BLaER1 treated with 17β-estradiol and CSF1 and Interleukin-3, amounts not matched to agents 10 nM and 100 nM (cell line): ENCODE results near the gene DICER1.
A peak's percentile ranks its signal among the peaks of the same experiment; 100 is the strongest.
"Not testable (repeated sequence)": the region's sequence is repeated elsewhere in the genome, so short reads cannot be mapped to it uniquely, and the experiment has no call there.

Source experiments
- H3K27ac ChIP-seq, 11 experiments: shearing (Covaris generic); formaldehyde crosslinking; 2 replicates each; pipeline ENCODE4 v1.8.1; 2022
- H3K27me3 ChIP-seq, 11 experiments: shearing (Covaris generic); formaldehyde crosslinking; 2 replicates each; pipeline ENCODE4 v1.8.1; 2022
- H3K36me3 ChIP-seq, 11 experiments: shearing (Covaris generic); formaldehyde crosslinking; 2 replicates each; pipeline ENCODE4 v1.8.1; 2022
- H3K4me1 ChIP-seq, 10 experiments: shearing (Covaris generic); formaldehyde crosslinking; 2 replicates each; pipeline ENCODE4 v1.8.1; 2022
- H3K4me2 ChIP-seq, 11 experiments: shearing (Covaris generic); formaldehyde crosslinking; 2 replicates each; pipeline ENCODE4 v1.8.1; 2022
- H3K4me3 ChIP-seq, 10 experiments: shearing (Covaris generic); formaldehyde crosslinking; 2 replicates each; pipeline ENCODE4 v1.8.1; 2022
- H3K9ac ChIP-seq, 11 experiments: shearing (Covaris generic); formaldehyde crosslinking; 2 replicates each; pipeline ENCODE4 v1.8.1; 2022
- H3K9me3 ChIP-seq, 11 experiments: shearing (Covaris generic); formaldehyde crosslinking; replicated peaks in 1 of 11; 2 replicates each; pipeline ENCODE4 v1.8.1; 2022
- H4K20me1 ChIP-seq, 11 experiments: shearing (Covaris generic); formaldehyde crosslinking; 2 replicates each; pipeline ENCODE4 v1.8.1; 2022
- Cebpa-rat ChIP-seq, 11 experiments: shearing (Covaris generic); IDR thresholded peaks; 2 replicates each; pipeline ENCODE4 v1.8.1; 2022

The DICER1 gene

GRCh38 chr14:95141684-95142083, 15.6 kb downstream of the DICER1 start:
- Histone ChIP-seq H3K9ac (peak overlapping the region in 8 of 11 experiments; percentile 34 to 75 (median 66); a peak in 11 of 22 replicates), H3K27me3 (no peaks in the 10 kb centered on the region), H3K9me3 (peaks cover 16 to 35% (median 24%) of the 10 kb centered on the region in 11 experiments), H3K4me1 (peaks cover 55 to 80% (median 69%) of the 10 kb centered on the region in 10 experiments), H3K4me2 (peak overlapping the region; percentile 56 to 95 (median 81)), H3K4me3 (no peak overlapping the region), H3K36me3 (peaks cover 12 to 33% (median 22%) of the 10 kb centered on the region in 11 experiments; a peak in 19 of 22 replicates), H3K27ac (peak overlapping the region; percentile 75 to 92 (median 81); a peak in 21 of 22 replicates), H4K20me1 (peaks cover 0 to 11% (median 3%) of the 10 kb centered on the region in 11 experiments; a peak in 6 of 22 replicates)
- no peak for TF ChIP-seq Cebpa-rat (IDR thresholded peaks at IDR 0.05)

- Histone ChIP-seq H3K4me3 (peak overlapping the region in 8 of 10 experiments; percentile 3 to 44 (median 20); a peak in 9 of 20 replicates), H3K4me1 (peaks cover 49 to 77% (median 63%) of the 10 kb centered on the region in 10 experiments), H3K27me3 (no peaks in the 10 kb centered on the region), H3K36me3 (peaks cover 14 to 37% (median 25%) of the 10 kb centered on the region in 11 experiments; a peak in 20 of 22 replicates), H3K27ac (peak overlapping the region; percentile 75 to 92 (median 81)), H3K9me3 (peaks cover 4 to 22% (median 10%) of the 10 kb centered on the region in 11 experiments), H4K20me1 (peaks cover 0 to 19% (median 3%) of the 10 kb centered on the region in 11 experiments; a peak in 6 of 22 replicates), H3K4me2 (peak overlapping the region; percentile 56 to 95 (median 81)), H3K9ac (peak overlapping the region; percentile 48 to 75 (median 64); a peak in 19 of 22 replicates)
- TF ChIP-seq Cebpa-rat (IDR thresholded peaks at IDR 0.05), result peak in 3 of 11 experiments; percentile 39 to 81 (median 47); a peak in 6 of 22 replicates
Observed at GRCh38 chr14:95140060-95140858, 17.1 kb downstream of the DICER1 start.

GRCh38 chr14:95138876-95139275, 18.5 kb downstream of the DICER1 start:
- Histone ChIP-seq H3K9me3 (peaks cover 0 to 15% (median 3%) of the 10 kb centered on the region in 11 experiments; a peak in 8 of 22 replicates), H4K20me1 (peaks cover 0 to 28% (median 9%) of the 10 kb centered on the region in 11 experiments; a peak in 8 of 22 replicates), H3K27ac (peak overlapping the region in 6 of 11 experiments; percentile 80 to 92 (median 85); a peak in 6 of 22 replicates), H3K4me3 (no peak overlapping the region), H3K4me2 (peak overlapping the region in 9 of 11 experiments; percentile 65 to 95 (median 81); a peak in 16 of 22 replicates), H3K36me3 (peaks cover 14 to 46% (median 34%) of the 10 kb centered on the region in 11 experiments; a peak in 20 of 22 replicates), H3K27me3 (no peaks in the 10 kb centered on the region), H3K9ac (no peak overlapping the region), H3K4me1 (peaks cover 46 to 79% (median 52%) of the 10 kb centered on the region in 10 experiments)
- TF ChIP-seq Cebpa-rat (IDR thresholded peaks at IDR 0.05), result no peak

- Histone ChIP-seq H3K27ac (peak overlapping the region in 2 of 11 experiments; percentile 31 to 54; a peak in 4 of 22 replicates), H3K4me1 (peaks cover 44 to 81% (median 49%) of the 10 kb centered on the region in 10 experiments), H3K9me3 (peaks cover 0 to 15% (median 3%) of the 10 kb centered on the region in 11 experiments; a peak in 8 of 22 replicates), H4K20me1 (peaks cover 0 to 28% (median 9%) of the 10 kb centered on the region in 11 experiments; a peak in 8 of 22 replicates), H3K36me3 (peaks cover 14 to 50% (median 36%) of the 10 kb centered on the region in 11 experiments; a peak in 20 of 22 replicates)
- H3K27me3 ChIP-seq, H3K4me2 ChIP-seq, H3K9ac ChIP-seq, H3K4me3 ChIP-seq: not testable (repeated sequence)
Observed at GRCh38 chr14:95138455-95138854, 18.9 kb downstream of the DICER1 start.

- TF ChIP-seq Cebpa-rat (IDR thresholded peaks at IDR 0.05), result no peak
- Histone ChIP-seq H3K27ac (peak overlapping the region in 9 of 11 experiments; percentile 3 to 60 (median 33); a peak in 14 of 22 replicates), H3K27me3 (no peaks in the 10 kb centered on the region), H3K4me2 (peak overlapping the region in 1 of 11 experiments; percentile 18; a peak in 2 of 22 replicates), H3K9ac (no peak overlapping the region), H3K4me1 (peaks cover 37 to 81% (median 43%) of the 10 kb centered on the region in 10 experiments), H3K9me3 (peaks cover 0 to 15% (median 3%) of the 10 kb centered on the region in 11 experiments; a peak in 8 of 22 replicates), H4K20me1 (peaks cover 0 to 28% (median 9%) of the 10 kb centered on the region in 11 experiments; a peak in 9 of 22 replicates), H3K4me3 (no peak overlapping the region), H3K36me3 (peaks cover 21 to 57% (median 43%) of the 10 kb centered on the region in 11 experiments; a peak in 21 of 22 replicates)
Observed at GRCh38 chr14:95137804-95138167, 19.5 kb downstream of the DICER1 start.

- peaks cover 0 to 28% (median 9%) of the 10 kb centered on the region in 11 experiments; a peak in 9 of 22 replicates for H4K20me1 ChIP-seq
- no peak overlapping the region for H3K4me3 ChIP-seq
- H3K4me1 ChIP-seq, result peaks cover 33 to 81% (median 39%) of the 10 kb centered on the region in 10 experiments
- no peak overlapping the region for H3K9ac ChIP-seq
- no peak for TF ChIP-seq Cebpa-rat (IDR thresholded peaks at IDR 0.05)
- H3K27ac ChIP-seq, result peak overlapping the region in 7 of 11 experiments; percentile 7 to 60 (median 37); a peak in 14 of 22 replicates
- H3K36me3 ChIP-seq, result peaks cover 26 to 62% (median 48%) of the 10 kb centered on the region in 11 experiments; a peak in 21 of 22 replicates
- no peaks in the 10 kb centered on the region for H3K27me3 ChIP-seq
- H3K9me3 ChIP-seq, result peaks cover 0 to 15% (median 3%) of the 10 kb centered on the region in 11 experiments; a peak in 8 of 22 replicates
- H3K4me2 ChIP-seq, result peak overlapping the region in 1 of 11 experiments; percentile 18; a peak in 2 of 22 replicates
Observed at GRCh38 chr14:95137164-95137803, 20.0 kb downstream of the DICER1 start.

GRCh38 chr14:95136631-95137030, 20.7 kb downstream of the DICER1 start:
- Histone ChIP-seq H3K4me2 (no peak overlapping the region), H3K27ac (peak overlapping the region in 2 of 11 experiments; percentile 31 to 60; a peak in 2 of 22 replicates), H3K9me3 (peaks cover 0 to 15% (median 3%) of the 10 kb centered on the region in 11 experiments; a peak in 8 of 22 replicates), H3K4me1 (peaks cover 26 to 81% (median 36%) of the 10 kb centered on the region in 10 experiments), H3K27me3 (no peaks in the 10 kb centered on the region), H3K4me3 (no peak overlapping the region), H3K9ac (no peak overlapping the region), H3K36me3 (peaks cover 30 to 67% (median 54%) of the 10 kb centered on the region in 11 experiments; a peak in 21 of 22 replicates), H4K20me1 (peaks cover 0 to 28% (median 9%) of the 10 kb centered on the region in 11 experiments; a peak in 9 of 22 replicates)
- TF ChIP-seq Cebpa-rat (IDR thresholded peaks at IDR 0.05), result no peak
